Central memory CD4-positive, alpha-beta T cell (primary cell): ENCODE results near the gene MYH11.
"Not testable (repeated sequence)": the region's sequence is repeated elsewhere in the genome, so short reads cannot be mapped to it uniquely, and the experiment has no call there.

Experiments used
- DNase-seq: peaks from one replicate; pipeline ENCODE4 v3.0.0; 2022

MYH11 gene

GRCh38 chr16:15747937-15748336 is 108.9 kb downstream of the MYH11 start:
- no peak for DNase-seq

GRCh38 chr16:15746332-15746731 is 110.5 kb downstream of the MYH11 start:
- no peak for DNase-seq

DNA sequence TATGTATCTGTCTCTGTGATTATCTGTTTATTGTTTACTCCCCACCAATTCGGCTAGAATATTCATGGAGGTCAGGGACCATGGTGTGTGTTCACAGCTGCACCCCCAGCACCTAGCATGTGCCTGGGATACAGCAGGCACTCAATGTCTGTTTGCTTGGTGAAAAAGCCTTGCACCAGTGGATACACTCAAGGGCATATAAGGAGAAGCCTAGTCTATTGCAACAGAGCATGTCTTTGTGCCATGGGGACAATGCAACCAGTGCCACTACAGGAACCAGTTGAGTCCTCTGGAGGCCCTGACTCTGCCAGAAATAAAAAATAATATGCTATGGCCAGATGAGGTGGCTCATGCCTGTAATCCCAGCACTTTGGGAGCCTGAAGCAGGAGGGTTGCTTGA is 113.2 kb downstream of the MYH11 start:
- no peak for DNase-seq

DNA sequence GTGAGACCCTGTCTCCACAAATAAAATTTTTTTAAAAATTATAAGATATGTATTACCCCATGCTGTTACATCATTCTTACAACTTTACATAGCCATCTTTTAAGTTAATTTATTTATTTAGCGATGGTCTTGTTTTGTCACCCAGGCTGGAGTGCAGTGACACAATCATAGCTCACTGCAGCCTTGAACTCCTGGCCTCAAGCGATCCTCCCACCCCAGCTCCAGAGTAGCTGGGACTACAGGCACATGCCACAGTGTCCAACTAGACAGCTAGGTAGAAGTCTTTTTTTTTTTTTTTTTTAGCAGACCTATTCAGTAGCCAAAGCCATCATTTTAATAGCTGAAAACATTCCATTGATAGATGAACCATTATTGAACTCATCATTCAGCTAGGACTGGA is 114.1 kb downstream of the MYH11 start:
- DNase-seq: no peak

GRCh38 chr16:15741207-15741871 is 115.5 kb downstream of the MYH11 start:
- no peak for DNase-seq

DNA sequence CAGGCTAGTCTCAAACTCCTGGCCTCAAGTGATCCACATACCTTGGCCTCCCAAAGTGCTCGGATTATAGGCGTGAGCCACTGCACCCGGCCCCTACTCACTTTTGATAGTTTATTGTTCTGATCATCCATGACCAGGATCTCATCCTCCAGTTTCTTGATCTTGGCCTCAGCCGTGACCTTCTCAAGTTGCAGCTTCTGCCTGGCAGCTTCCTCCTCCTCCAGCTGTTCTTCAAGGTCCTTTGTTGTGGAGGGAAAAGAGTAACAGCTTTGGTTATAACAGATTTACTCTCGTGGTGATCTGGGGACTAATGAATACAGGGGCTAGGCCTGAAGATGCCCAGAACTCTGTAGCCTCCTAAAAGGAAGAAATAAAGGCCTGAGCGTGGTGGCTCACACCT is 116.9 kb downstream of the MYH11 start:
- no peak for DNase-seq

DNA sequence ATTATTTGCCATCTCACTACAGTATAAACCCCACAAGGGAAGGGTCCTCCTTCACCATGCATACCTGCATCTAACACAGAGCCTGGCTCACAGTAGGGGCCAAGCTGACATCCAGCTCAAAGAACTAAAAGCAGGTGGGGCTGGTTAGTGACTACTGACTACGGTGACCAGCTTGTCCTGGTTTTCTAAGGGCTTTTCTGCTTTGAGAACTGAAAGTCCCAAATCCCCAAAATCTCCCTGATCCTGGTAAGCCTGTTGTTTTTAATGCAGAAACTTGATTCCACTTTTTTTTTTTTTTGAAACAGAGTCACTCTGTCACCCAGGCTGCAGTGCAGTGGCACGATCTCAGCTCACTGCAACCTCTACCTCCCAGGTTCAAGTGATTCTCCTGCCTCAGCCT is 117.4 kb downstream of the MYH11 start:
- DNase-seq: no peak

DNA sequence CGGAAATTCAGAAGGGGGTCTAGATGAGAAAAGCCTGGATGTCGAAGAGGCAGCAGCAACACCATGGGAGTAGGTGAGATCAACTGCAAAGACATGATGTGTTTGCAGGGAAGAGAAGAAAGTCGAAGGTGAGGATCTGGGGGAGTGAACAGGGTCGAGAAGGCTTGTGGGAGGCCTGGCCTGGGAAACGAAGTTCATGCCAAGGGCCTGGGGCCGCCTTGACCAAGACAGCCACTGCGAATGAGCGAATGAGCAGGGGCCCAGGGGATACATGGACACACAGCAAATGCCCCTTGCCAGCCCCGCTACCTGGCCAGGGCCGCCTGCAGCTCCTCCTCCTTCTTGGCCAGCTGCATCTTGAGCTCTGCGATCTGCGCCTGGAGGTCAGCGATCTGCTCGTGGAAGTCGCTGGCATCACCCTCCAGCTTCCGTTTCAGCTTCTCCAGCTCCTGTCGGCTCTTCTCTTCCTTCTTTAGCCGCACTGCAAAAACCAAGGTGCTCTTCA is 119.6 kb downstream of the MYH11 start:
- DNase-seq: no peak

GRCh38 chr16:15736529-15736928 is 120.3 kb downstream of the MYH11 start:
- no peak for DNase-seq

GRCh38 chr16:15735610-15736009 is 121.2 kb downstream of the MYH11 start:
- DNase-seq: no peak

- no peak for DNase-seq
Observed at GRCh38 chr16:15732416-15732815, 124.4 kb downstream of the MYH11 start.

DNA sequence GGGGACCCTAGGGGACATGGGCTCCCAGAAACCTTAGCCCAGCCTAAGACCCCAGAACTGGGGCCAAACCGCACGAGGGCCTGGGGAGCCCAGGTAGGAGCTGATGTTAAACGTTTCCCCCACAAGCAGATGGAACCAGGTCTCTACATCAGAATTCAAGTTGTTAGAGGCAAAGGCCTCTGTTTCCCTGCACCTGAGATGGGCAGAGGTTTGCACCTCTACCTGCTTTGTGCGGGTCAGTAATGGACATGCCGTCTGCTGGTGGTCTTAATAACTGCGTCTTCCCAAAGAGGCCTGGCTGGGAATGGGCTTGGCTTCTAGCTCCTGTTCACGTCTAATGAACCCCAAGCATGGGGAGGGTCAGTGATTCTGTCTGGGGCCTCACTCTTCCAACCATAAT is 127.7 kb downstream of the MYH11 start:
- no peak for DNase-seq

GRCh38 chr16:15727697-15728096 is 129.1 kb downstream of the MYH11 start:
- DNase-seq: not testable (repeated sequence)

DNA sequence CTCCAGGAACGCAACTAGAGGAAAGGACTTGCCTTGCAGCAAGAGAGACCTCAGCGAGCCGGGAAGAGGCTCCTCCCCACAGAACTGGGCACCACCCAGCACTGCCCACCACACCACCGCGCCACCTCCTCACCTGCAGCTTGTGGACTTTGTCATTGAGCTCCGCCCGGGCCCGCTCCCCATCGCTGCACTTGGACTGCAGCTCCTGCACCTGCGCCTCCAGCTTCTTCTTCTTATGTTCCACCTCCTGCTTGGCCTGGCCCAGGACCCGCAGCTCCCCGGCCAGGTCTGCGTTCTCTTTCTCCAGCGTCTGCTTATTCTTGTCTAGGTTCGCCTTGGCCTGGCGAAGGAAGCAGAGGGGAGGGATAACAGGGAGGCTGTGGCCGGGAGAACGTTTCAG is 130.1 kb downstream of the MYH11 start:
- DNase-seq: no peak

DNA sequence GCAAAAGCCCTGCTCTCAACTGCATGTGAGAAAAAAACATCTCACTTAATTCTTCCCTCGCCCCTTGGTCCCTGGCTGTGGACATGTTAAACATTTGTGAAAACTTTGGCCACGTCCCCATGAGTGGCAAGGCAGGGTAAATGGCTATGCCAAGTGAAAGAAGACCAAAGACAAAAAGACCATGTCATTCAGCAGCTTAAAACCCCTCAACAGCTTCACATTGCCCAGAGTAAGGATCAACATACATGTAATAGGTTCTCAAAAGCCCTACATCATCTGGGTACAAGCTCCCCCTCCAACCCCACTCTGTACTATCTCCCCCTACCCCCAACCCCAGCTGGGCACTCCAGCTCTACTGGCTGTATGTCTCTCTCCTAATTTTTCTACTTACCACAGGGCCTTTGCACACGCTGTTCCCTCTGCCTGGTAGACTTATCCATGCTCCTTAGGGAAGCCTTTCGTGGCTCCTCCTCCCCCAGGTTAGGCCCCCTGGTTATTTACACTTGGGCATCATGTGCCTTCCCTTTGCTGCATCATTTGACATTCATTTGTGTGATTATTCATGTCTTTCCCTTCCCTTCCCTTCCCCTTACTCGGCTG is 131.1 kb downstream of the MYH11 start:
- DNase-seq: no peak

- no peak for DNase-seq
Observed at GRCh38 chr16:15723808-15724207, 133.0 kb downstream of the MYH11 start.

DNA sequence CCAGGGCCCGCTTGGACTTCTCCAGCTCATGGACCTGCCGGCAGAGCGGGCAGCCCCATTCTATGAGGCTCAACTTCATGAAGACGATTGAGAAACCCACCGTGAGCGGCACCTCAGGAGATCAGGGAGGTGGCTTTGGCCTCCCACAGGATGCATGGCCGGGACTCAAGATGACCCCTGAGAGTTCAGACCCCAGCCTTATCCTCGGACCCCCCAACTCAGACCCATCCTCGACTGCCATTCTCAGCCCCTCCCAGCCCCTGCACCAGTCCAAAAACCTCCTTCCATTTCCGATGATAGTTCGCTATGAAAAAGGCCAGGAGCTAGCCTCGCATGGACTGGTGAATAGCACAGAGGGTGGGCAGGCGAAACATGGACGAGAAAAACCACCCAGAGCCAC is 135.8 kb downstream of the MYH11 start:
- no peak for DNase-seq

GRCh38 chr16:15716694-15717447 is 140.0 kb downstream of the MYH11 start:
- no peak for DNase-seq

DNA sequence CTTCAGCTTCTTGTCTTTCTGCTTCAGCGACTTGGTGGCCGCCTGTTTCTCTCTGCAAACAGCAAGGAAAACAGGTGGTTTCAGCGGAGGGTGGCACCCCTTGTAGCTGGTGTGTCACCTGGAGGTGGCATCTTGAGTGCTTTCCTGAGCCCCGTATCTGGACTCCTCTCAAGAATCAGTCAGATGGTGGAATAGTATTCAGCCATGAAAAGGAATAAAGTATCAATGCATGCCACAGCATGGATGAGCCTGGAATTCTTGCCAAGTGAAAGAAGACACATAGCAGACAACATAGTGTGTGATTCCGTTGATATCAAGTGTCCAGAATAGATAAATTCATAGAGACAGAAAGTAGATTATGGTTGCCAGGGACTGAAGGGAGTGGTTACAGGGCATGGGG is 141.6 kb downstream of the MYH11 start:
- DNase-seq: no peak

- DNase-seq: no peak
Observed at GRCh38 chr16:15714393-15715172, 142.2 kb downstream of the MYH11 start.

DNA sequence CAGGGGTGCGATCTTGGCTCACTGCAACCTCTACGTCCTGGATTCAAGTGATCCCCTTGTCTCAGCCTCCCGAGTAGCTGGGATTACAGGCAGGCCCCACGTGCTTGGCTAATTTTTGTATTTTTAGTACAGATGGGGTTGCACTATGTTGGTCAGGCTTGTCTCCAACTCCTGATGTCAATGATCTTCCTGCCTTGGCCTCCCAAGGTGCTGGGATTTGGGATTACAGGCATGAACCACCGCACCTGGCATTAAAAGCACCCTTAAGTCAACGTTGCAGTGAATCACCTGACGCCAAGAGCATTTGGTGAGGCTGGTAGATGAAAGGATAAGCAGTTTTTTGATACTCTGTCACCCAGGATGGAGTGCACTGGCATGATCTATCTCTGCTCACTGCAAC is 147.8 kb downstream of the MYH11 start:
- DNase-seq: no peak

- DNase-seq: no peak
Observed at GRCh38 chr16:15708096-15708495, 148.7 kb downstream of the MYH11 start.

DNA sequence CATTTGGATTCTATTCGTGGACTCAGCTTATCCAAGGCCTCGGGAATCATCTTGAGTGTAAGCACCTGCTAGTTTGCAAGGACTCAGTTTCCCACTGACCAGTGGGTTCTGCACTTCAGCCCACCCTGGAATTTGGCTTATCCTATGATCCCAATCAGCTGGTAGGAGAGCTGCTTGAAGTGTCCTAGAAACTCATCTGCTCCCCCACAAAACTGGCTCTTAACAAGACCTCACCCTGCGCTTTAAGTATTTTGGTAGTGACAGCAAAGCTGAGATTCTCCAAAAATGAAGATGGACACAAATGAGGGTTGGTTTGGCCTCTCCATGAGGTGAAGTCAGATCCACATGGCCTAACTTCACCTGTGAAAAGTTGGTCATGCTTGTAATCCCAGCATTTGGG is 149.5 kb downstream of the MYH11 start:
- no peak for DNase-seq
